NCI-H146 (cell line): ENCODE results near the gene LRRN2.
"Not testable (repeated sequence)": the region's sequence is repeated elsewhere in the genome, so short reads cannot be mapped to it uniquely, and the experiment has no call there.

ENCODE experiments used
- DNase-seq: peaks from one replicate; lab custom pipeline; 2025; lab: John Stamatoyannopoulos, UW

LRRN2 gene

GRCh38 chr1:204630132-204630905, 55.2 kb downstream of the LRRN2 start:
- DNase-seq, result no peak

- not testable (repeated sequence) for DNase-seq
Observed at GRCh38 chr1:204629459-204629858, 56.1 kb downstream of the LRRN2 start.

DNA sequence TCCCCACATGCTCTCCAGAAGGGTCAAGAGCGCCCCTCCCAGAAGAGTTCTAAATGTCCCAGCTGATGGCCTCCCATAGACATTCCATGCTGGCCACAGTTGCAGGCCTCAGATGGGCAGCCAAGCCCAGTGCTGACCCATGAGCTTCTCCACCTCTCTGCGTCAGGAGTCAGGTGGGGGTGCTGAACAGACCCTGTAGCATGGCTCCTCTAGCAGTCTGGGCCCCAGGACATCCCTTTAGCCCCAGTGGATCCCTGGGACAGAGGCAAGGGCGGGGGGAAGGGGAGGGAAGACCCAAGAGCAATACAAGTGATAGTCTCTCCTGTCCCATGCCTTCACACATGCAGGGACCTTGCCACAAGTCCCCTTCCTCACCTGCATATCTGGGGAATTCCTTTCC, 56.7 kb downstream of the LRRN2 start:
- DNase-seq, result no peak

DNA sequence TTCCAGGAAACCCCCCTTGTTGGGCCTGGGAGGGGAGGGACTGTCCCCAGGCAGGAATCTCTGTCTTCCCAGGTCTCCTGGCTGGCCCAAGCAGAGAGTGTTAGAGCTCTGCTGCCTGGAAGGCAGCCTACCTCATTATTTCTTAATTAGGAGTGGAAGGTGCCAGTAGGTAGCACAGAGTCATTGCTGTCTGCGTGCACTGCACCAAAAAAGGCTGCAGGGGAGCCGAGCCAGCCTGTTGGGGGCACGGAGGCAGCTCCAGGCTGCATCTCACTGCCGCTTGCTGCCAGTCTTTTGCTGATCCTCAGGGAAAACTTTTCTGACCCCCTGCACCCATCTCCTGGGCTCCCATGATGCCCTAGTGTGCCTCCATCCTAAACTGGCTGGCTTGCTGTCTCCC, 58.1 kb downstream of the LRRN2 start:
- no peak for DNase-seq

DNA sequence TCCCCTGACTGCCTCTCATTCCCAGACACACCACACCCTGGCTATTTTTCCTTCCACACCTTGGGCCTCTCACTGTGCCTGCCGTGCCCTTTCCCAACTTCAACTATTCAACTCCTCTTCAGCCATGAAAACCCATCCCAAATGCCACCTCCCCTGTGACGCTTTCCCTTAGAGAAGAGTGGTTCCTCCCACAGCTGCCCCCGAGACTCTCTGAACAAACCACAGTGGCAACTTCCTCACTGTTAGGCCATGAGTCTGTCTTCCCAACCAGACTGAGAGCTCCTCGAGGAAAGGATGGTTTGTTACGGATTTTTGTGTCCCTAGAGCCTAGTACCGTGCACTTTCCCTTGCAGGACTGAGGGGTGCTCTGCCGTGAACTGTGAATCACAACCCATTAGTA, 59.2 kb downstream of the LRRN2 start:
- no peak for DNase-seq

DNA sequence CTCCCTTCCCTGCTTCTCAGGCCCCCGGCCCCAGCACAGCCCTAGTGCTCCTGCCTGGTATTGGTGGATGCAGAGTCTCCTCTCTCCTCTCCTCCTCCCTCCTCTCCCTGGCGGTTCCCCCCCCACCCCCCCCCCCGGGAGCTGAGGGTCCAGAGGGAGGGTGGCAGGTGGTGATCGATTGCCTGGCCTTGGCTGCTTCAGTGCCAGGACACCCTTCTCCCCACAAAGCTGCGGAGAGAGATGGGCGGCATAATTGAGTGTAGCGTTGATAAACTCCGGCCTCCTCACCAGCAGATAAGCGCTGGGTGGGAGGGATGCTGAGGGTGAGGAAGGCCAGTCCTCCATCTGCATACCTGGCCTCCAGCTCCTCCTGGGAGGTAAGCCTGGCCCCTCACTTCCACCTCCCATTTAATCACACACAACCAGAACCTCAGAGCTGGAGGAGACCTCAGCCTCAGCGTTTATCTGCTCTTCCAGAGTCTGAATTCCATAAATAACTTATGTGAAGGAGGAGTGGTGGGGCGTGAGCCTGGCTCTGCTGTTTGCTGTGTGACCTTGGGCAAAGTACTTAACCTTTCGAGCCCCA, 60.8 kb downstream of the LRRN2 start:
- DNase-seq, result no peak

DNA sequence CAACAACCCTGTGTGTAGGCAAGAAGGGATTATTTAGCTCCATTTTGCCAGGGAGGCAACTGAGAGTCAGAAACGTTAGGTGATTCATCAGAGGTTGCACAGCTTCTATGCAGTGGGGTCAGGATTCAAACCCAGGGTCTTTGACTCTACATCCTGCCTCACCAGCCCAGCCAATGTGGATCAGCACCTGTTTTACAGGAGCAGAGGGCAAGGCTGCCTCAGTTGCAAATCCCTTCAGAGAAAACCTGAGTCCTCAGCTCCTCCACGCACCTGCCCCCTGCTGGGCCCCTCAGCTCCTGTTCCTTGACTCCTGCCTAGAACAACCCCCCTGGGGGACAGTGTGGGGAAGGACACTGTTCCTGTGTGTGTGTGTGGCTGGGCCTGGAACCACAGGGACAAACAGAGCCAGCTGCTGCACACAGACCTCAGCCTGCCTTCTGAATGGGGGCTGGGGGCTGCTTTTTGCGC, 61.6 kb downstream of the LRRN2 start:
- peak; percentile 11 for DNase-seq

GRCh38 chr1:204623365-204623893, 62.1 kb downstream of the LRRN2 start:
- peak; percentile 24 for DNase-seq

- no peak for DNase-seq
Observed at GRCh38 chr1:204621996-204622395, 63.5 kb downstream of the LRRN2 start.

DNA sequence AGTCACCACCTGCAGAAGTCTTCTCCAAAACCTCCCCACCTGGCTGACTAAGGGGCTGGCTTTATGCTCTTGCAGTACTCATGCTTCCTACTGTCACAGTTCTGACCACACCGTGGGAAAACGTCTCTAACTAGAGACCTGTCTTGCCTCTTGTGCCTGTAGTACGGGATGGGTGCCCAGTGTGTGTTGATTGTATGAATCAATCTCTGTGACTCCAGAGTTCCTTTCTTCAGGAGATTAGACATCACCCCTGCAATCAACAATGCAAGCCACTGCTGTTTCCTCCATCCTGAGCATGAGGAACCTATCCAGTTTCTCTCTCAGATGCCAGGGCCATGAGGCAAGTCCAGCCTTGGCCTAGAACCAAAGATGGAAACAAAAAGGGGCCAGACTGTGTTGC, 64.1 kb downstream of the LRRN2 start:
- DNase-seq, result no peak

DNA sequence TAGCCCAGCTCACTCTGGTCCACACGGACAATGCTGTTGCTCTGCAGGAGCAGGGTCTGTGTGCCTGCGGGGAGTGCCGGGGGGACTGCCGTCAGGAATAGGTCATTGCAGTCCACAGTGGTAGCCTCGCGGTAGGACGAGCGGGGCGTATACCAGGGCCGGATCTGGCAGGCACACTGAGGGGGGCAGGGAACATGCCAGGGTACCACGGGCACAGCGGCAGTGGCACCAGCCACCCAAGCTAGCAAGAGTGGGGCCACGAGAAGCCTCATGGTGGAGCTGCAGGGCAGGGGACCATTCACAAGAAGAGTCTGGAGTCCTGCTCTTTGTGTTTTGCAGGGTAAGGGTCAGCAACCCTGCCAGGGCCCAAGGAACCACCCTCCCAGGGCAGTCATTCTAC, 65.8 kb downstream of the LRRN2 start:
- DNase-seq, result no peak

DNA sequence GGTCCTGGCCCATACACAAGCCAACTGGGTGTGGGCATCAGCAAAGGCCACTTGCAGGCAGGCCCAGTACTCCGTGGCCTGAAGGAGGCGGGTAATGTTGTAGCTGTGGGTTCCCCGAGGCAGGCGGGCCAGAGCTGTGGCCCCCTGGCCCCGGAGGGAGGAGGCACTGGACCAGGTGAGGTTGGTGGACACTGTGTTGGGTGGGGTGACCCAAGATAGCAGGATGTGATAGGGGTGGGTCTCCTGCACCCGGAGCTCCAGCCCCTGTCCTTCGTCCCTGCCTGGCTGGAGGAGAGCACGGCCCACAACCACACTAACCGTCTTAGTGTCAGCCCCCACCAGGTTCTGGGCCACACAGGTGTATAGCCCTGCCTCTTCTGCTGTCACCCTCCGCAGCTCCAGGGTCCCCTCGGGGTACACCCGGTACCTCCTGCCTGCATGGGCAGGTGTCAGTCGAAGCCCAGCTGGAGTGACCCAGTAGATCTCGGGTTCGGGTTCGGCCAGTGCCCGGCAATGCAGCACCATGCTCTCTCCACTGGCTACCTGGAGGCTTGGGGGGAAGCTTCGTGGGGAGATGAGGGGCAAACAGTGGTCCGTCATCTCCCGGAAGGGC, 67.3 kb downstream of the LRRN2 start:
- no peak for DNase-seq

- DNase-seq, result no peak
Observed at GRCh38 chr1:204617256-204618147, 68.0 kb downstream of the LRRN2 start.

- no peak for DNase-seq
Observed at GRCh38 chr1:204616641-204617040, 68.9 kb downstream of the LRRN2 start.

DNA sequence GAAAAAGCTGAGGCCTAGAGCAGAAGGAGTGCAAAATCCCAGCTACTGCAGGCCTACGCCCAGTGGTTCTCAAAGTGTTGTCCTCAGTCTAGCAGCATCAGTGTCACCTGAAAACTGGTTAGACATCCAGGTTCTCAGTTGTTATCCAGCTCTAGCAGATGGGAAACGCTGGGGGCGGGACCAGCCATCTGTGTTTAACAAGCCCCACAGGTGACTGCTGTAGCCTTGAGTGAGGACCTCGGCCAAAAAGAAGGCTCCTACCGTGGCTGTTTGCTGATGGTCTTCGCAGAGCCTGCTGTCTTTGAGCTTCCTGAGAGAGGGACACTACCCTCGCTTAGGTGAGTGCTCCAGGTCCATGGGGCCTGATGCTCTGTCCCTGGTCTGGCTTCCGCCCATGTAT, 69.7 kb downstream of the LRRN2 start:
- DNase-seq, result peak; percentile 21

DNA sequence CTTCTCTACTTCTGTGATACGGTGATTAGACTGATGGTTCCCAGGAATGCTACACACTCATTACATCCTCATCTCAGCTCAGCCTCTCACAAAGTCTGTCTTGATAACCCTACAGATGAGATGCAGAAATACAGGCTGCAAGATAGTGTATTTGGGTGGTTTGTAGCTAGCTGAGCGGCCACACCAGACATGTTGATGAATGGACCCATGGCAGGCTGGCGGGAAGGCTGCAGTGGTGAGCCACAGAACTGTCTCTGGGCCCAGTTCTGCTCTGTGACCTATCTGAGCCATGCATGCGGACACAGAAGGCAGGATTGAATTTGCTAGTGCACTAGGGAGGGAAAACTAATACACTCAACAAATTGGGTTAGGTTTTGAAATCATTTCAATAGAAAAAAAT, 71.9 kb downstream of the LRRN2 start:
- DNase-seq, result no peak

- DNase-seq, result no peak
Observed at GRCh38 chr1:204612326-204612725, 73.2 kb downstream of the LRRN2 start.

DNA sequence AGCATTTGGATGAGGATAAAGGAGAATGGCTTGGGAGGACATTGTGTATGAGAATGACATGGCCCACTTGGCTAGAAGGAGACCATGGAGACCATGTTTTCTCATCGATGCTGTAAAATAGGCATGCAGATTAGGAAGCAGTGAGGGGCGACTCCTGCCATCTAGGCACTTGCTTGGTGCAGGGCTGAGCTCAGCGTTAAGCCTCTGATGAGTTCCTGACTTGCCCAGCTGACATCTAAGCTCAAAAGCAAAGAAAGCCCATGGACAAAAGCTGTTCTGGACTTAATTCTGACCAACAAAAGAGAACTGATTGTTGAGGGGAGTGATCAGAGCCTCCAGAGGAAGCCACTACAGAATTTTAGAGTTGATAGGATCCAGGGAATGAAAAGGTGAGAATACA, 74.5 kb downstream of the LRRN2 start:
- DNase-seq, result no peak

- no peak for DNase-seq
Observed at GRCh38 chr1:204607910-204608309, 77.6 kb downstream of the LRRN2 start.

GRCh38 chr1:204605791-204606190, 79.7 kb downstream of the LRRN2 start:
- no peak for DNase-seq

- no peak for DNase-seq
Observed at GRCh38 chr1:204602871-204603542, 82.5 kb downstream of the LRRN2 start.
